UCSD-AML1 (cell line): Measurements from ENCODE around the gene BLTP3A.
A peak's percentile ranks its signal among the peaks of the same experiment; 100 is the strongest.
"Not testable (repeated sequence)": the region's sequence is repeated elsewhere in the genome, so short reads cannot be mapped to it uniquely, and the experiment has no call there.

Source experiments
- DNase-seq: peaks from one replicate; lab custom pipeline; 2025; ENCODE audit not compliant: unreplicated experiment; lab: John Stamatoyannopoulos, UW

BLTP3A gene

DNA sequence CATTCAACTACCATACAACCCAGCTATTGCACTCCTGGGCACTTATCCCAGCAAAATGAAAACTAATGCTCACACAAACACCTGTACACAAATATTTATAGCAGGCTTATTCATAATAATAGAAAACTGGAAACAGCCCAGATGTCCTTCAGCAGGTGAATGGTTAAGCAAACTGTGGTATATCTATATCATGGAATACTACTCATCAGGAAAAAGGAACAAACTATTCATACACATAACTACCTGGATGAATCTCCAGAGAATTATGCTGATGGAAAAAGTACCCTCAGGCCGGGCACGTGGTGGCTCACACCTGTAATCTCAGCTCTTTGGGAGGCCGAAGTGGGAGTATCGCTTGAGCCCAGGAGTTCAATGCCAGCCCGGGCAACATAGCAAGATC is 3.8 kb upstream of the BLTP3A start:
- DNase-seq: no peak

DNA sequence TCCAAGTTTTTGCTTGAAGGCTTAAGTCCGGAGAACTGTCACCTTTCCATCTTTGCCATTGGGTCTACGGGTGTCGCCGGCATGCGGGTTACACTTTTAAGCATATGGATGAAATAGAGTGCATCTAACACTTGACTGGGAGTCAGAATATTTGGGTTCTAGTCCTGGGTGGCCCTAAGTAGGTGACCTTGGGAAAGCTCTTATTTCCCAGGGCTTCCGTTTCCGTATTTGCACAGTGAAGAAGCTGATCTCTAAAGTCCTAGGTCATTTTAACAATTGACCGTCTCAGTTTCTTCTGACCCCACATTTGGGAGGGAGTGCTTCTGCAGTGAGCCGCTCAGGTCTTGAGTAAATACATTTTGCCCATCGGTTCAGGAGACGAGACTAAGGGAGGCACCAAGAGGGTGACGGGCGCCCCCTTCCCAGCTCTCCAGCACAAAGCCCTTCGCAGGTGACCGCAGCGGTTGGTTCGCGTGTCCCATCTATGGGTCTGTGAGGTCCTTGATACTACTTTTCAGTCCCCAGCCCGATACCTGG is 651 bp upstream of the BLTP3A start:
- DNase-seq: peak; percentile 77

DNA sequence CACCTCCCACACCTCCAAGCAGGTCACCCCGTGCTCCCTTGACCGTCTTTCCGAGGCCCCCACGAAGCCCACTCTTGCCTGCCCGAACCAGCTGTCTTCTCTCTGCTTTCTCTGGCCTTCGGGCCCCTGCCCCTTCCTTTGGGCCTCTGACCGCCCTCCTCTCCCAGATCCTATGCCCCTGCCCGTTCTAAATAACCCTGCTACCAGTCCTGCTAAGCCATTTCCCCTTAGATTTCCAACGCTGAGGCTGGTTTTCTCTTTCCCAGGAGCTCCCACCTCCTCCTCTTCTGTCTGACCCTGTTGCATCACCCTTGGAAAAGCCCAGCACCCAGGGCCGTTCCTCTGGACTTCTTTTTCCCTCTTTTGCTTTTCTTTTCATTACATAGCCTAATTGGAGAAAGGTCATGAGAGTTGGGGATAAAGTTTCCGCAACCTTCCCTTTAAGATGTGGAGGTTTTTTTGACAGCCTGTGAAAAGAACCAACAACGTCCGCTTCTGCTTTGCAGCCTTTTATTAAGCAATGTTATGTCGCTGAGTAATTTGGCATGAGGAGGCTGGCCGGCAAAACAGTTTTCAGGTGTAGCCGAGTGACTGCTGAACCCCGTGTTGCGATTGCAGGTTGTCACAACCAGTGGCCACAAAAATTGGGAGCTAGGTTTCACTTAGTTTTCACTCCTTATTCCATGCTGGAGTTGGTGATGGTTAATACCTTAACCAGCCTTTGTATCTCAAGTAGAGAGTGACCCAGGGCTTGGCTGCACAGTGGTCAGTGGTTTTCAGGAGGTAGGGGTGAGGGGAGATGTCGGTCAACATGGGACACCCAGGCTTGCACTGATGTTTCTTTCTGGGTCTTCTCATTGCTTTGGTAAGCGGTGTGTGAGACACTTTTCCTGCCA is 970 bp downstream of the BLTP3A start:
- DNase-seq: peak; percentile 48

DNA sequence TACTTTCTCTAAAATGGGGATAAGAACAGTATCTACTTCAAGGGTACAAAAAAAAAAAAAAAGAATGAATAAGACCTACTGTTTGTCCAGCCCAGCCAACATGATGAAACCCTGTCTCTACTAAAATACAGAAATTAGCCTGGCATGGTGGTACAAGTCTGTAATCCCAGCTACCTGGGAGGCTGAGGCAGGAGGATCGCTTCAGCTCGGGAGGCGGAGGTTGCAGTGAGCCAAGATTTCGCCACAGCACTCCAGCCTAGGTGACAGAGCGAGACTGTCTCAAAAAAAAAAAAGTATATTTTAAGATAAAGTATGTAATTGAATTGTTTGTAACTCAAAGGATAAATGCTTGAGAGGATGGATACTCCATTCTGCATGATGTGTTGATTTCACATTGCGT is 2.0 kb downstream of the BLTP3A start:
- DNase-seq: no peak

DNA sequence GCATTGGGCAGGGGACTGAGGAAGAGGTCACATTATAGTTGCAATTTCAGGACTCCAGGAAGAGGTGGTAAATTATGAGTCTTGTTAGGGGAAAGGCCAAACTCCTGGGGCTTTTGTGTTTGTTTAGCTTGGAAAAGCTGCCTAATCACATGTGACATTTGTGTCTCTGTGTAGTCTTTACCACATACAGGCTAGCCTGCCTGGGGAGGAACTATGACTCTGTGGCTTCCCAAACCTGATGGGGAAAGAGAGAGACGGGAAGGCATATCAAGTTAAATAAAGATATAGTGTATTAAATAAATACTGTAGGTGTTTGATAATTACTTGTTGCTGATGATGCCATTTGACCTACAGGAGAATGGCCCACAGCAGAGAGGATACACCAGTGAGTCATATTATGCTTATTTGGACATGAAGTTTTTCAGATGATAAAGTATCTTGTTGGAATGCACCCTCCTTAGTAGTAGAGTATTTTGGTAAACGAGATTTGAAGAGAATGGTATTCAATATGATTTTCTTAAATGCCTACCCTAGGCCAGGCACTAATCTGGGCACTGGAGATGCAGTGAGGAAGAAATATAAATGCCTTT is 4.0 kb downstream of the BLTP3A start:
- DNase-seq: no peak

DNA sequence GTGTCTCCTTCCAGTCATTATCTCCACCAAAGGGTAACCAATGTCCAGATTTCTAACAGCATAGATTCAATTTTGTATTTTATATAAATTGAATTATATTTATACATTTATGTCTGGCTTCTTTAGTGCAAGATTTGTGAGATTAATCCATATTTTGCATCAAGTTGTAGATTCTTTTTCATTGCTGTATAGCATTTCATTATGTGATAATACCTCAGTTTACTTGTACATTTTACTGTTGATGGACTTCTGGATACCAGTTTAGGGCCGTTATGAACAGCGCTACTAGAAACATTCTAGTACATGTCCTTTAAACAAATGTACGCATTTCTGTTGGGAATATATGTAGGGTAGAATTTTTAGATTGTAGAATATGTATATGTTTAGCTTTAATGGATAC is 6.2 kb downstream of the BLTP3A start:
- no peak for DNase-seq

DNA sequence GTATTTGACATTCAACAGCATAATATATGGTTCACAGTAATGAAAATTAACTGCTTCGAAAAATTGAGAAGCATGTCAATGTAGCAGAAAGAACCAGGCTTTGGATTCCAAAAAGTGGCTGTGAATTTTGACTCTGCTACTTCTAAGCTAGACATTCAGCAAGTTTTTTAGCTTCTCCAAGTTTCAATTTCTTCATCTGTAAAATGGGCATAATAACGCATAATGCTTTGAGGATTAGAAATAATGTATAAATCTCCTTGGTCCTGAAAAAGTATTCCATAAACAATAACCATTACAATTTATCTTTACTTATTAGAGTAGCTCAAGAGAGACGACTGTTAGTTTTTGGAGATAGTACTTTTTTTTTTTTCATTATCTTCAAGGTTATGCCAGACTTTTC is 7.7 kb downstream of the BLTP3A start:
- no peak for DNase-seq

DNA sequence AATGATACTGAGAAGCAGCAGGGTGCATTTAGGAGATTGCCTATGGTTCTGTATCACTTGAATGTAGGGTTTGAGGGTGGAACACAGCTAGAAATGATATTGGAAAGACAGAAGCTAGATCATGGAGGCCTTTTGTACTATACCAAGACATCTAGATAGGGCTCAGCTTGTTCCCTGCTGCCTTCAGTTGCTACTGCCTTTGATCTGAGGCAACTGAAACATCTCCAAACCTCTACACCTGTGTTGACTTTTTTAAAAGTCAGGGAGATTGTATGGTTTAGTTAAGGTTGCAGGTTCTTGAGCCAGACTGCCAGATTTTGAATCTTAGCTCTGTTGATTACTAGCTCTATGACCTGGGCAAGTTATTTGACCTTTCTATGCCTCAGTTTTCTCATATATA is 12.7 kb downstream of the BLTP3A start:
- DNase-seq: no peak

DNA sequence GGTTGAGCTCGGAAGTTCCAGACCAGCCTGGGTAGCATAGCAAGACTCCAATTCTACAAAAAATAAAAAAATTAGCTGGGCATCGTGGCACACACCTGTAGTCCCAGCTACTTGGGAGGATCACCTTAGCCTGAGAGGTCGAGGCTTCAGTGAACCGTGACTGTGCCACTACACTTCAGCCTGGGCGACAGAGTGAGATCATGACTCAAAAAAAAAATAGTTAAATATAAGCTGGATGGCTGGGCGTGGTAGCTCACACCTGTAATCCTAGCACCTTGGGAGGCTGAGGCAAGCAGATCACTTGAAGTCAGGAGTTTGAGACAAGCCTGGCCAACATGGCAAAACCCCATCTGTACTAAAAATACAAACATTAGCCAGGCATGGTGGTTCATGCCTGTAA is 13.2 kb downstream of the BLTP3A start:
- DNase-seq: not testable (repeated sequence)

DNA sequence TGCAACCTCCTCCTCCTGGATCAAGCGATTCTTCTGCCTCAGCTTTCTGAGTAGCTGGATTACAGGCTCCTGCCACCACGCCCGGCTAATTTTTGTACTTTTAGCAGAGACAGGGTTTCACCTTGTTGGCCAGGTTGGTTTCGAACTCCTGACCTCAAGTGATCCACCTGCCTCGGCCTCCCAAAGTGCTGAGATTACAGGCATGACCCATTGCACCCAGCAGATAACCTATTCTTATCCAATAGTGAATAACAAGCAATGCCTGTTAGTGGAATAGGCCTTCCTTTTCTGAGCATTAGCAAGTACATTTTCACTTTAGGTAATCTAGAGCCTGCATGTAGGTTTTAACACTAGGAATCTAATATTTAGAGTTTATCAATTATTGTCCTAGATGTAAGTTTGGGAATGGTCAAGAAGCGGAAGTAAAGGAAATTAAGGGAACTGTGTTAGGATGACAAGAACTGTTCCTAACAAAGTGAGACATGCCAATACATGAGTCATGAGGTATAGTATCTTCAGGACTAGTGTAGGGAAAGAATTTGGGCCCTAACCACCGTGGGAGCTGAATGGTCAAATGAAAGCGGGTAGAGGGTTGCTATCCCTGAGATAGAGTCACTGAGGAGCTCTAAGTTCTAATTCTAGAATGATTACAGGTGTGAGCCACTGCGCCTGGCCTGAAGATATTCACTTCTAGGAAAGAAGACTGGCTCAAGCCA is 15.0 kb downstream of the BLTP3A start:
- no peak for DNase-seq

DNA sequence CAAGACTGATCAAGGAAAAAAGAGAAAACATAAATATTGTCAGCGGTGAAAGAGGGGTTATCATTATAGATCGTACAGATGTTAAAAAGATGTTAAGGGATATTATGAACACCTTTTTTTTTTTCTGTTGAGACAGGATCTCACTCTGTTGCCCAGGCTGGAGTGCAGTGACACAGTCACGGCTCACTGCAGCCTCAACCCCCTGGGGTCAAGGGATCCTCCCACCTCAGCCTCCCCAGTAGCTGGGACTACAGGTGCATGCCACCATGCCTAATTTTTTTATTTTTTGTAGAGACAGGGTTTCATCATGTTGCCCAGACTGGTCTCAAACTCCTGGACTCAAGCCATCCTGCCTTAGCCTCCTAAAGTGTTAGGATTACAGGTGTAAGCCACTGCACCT is 16.6 kb downstream of the BLTP3A start:
- not testable (repeated sequence) for DNase-seq

DNA sequence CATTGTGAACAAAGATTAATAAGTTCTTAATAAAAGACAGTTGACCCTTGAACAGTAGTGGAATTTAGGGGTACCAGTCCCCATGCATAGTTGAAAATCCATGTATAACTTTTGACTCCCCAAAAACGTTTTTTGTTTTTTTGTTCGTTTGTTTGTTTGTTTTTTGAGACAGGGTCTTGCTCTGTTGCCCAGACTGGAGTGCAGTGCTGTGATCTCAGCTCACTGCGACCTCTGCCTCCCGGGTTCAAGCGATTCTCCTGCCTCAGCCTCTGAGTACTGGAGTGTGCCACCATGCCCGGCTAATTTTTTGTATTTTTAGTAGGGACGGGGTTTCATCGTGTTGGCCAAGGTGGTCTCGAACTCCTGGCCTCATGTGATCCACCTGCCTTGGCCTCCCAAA is 17.5 kb downstream of the BLTP3A start:
- not testable (repeated sequence) for DNase-seq

DNA sequence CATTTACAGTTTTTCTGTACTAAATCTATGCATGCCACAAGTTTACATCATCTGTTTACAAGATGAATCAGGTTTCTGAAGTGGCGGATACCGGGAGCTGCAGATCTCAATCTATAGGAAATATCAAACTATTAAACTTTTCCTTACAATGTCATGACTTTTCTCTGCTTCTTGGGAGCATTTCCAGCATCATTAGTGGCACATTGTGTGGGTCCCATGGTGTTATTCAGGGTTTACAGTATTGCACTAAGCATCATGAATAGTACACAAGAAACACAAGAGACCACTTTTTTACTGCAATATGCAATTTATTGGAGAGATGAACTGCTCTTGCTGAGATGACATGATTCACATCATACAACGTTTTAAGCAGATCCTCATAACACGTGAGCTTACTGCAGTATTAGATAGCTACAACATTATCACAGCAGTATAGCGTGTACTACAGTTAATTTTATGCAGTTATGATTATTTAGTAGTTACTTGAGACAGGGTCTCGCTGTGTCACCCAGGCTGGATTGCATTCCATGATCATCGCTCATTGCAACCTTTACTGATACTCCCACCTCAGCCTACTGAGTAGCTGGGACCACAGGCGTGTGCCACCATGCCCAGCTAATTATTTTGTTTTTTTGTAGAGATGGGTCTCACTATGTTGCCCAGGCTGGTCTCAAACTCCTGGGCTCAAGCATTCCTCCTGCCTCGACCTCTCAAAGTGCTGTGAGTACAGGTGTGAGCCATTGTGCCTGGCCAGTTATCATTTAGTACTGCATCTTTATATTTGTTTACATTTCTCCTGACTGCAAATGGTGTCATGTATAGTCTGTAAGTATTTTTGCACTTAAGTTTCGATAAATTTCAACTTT is 18.4 kb downstream of the BLTP3A start:
- no peak for DNase-seq

DNA sequence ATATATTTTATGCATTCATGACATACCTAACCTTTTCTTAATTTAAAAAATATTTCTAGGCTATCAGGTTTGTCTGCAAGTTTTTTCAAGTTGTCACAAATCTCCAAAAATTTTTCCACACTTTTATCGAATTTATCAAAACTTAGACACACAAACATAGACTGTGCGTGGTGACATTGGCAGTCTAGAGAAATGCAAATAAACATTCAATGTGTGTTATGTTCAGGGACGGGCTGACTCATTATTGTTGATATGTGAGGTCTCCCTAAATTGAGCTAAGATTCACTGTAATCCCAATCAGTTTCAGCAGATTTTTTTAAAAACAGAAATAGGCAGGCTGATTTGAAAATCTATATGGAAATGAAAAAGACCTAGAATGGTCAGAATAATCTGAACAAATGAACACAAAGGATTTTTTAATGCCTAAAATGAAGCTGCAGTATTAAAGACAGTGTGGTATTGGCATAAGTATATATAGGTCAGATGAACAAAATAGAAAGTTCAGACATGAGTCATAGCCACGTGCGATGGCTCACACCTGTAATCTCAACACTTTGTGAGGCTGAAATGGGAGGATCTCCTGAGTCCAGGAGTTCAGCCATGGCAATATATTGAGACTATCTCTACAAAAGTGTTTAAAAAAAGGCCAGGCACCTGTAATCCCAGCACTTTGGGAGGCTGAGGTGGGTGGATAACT is 19.2 kb downstream of the BLTP3A start:
- no peak for DNase-seq

DNA sequence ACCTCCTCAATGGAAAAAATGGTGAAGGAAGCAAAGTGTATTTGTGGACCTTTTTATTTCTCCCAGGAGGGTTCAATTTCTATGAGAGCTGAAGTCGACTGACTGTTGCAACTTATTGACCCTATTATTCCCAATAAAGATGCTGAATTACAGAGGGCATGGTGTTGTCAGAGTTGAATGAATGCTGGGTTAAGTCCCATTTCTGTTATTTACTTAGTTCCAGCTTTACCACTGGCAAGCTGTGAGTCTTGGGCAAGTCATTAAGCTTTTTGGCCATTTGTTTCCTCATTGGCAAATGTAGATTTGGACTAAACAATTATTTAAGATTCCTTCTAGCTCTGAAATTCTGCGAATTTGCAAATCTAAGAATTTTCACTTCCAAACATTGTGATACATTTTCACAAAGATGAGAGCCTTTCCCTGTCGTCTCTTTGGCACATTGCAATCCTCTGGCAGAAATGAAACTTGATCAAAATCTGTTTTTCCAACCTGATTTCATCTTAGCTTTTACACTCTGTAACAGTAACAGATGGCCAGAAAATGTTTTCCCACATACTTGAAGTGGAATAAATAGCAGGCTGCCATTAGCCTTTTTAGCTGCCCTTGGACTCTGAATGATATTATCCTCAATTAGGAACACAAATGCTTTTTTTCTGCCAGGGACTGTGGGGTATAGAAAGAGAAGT is 21.3 kb downstream of the BLTP3A start:
- DNase-seq: no peak

DNA sequence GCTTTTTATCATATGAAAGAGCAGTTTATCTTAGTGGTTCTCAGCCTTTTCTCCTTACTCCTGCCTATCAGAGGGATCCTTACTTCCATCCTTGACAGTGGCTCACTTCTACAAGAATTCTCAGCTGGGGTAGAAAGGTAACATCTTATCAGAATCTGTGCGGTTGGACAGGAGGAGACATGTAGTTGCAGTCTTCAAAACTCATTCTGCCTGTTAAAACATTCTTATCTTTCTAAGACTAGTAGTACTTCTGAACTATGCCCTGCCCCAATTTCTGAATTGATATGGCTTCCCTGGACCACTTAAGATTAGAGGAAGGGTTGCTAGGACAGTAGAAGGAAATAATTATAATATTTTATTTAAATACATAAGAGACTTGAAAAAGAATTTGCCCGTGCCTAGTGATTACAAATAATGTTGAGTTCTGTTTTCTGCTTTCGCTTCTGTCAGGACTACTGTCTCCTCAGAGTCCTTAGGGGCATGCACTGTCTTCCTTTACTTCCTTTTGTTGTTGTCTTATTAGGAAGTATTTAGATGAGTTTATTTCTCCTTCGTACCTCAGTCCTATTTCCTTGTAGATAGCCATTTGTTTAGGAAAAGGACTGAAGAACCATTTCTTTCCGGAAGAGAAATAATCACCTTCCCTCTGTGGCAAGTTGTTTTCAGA is 24.9 kb downstream of the BLTP3A start:
- no peak for DNase-seq

DNA sequence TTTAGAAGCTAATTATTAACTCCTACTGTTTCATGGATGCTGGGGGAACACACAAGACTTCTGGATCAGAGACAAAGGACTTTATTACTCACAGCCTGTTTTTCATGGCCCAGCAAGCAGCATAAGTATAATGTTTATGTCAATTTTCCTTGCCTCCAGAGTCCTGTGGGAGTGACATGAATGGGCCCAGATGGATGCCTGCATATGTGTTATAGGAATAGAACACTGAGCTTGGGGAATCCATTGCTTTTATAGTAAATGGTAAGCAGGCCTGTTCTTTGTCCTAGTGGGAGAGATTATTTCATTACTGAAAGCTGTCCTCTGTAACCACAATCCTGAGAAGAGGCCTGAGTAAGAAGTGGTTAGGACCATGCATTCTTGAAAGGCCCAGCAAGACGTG is 25.6 kb downstream of the BLTP3A start:
- no peak for DNase-seq

DNA sequence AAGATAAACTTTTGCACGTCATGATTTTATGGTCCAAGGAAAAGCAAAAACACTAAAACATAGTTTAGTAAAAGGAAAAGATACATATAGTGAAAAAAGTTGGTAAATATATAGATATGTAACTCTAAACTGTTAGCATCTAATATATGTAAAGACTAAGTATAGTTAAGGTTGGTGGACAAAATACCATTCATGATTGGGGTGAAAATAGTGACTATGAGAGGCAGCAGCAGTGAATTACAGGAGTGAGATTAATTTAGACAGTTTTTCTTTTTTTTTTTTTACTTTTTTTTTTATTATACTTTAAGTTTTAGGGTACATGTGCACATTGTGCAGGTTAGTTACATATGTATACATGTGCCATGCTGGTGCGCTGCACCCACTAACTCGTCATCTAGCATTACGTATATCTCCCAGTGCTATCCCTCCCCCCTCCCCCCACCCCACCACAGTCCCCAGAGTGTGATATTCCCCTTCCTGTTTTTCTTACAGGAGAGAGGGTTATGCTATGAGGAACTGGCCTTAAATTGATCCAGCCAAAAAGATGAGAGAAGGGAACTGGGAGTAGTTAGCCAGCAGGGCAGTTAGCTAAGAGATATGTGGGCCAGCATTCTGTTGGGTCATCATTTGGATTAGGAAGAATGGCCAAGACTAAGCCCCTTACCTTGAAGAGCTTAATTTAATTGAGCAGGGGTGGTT is 27.1 kb downstream of the BLTP3A start:
- not testable (repeated sequence) for DNase-seq
